GM21423 (cell line): Measurements from ENCODE around the gene SGCE.
"Not testable (repeated sequence)": the region's sequence is repeated elsewhere in the genome, so short reads cannot be mapped to it uniquely, and the experiment has no call there.

ENCODE experiments used
- ATAC-seq: cut with Tn5 transposase; IDR thresholded peaks from one replicate; pipeline ENCODE4 v1.9.1; 2021; ENCODE audit warnings: mild to moderate bottlenecking, moderate library complexity; ENCODE audit not compliant: unreplicated experiment

Gene SGCE

DNA sequence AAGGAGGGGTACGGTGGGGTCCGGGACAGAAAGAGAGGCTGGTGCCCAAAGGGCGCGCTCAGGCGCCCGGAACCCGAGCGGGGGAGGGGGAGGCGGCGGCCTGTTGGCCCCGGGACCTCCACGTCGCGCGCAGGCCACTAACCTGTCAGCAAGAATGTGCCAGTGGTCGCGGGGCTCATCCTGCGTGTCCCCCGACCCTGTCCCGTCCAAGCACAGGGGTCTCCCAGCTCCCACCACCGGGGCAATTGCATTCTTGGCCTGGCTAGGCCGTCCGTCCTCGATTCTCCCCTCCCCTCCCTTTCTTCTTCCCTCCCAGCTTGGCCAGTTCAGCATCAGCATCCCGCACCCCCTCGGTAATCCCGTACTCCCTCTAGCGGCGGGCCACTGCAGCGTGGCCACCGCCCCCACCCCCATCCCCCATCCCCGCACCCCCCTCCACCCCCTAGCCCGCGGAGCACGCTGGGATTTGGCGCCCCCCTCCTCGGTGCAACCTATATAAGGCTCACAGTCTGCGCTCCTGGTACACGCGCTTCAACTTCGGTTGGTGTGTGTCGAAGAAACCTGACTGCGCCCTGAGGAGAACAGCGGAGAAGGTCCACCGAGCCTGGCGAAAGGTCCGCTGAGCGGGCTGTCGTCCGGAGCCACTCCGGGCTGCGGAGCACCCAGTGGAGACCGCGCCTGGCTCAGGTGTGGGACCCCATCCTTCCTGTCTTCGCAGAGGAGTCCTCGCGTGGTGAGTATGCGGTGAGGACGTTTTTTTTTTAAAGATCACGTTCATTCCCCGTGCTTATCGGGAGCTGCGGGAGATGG lies at the start of gene SGCE:
TSS of gene SGCE (minus strand) at position 286 of the 810 bp plus-strand sequence. CDS start at position 251, 35 bp downstream.
- peak; percentile 15 for ATAC-seq

- not testable (repeated sequence) for ATAC-seq
Measured at GRCh38 chr7:94705155-94706021, 49.5 kb upstream of the SGCE start.

GRCh38 chr7:94701555-94701973 lies 45.6 kb upstream of the SGCE start:
- ATAC-seq: no peak

DNA sequence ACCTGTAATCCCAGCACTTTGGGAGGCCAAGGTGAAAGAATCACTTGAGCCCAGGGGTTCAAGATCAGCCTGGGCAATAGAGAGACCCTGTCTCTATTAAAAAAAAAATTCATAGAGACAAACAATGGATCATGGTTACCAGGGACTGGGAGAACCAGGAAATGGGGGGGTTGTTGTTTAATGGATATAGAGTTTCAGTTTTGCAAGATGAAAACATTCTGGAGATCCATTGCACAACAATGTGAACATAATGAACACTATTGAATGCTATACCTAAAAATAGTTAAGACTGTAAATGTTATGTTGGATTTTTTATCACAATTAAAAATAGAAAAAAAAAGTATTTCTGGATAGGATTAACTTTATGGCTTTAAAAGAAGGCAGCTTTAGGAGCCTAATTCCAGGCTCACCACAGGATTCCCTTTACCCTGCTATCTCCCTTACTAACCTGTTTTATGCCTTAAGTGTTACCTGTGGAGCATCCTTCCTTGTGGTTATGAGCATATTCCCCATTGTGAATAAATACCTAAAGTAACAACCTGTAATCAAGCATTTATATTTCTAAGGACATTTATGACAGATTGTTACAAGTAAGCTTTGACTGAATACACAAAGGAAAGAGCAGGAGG lies 45.1 kb upstream of the SGCE start:
- no peak for ATAC-seq

DNA sequence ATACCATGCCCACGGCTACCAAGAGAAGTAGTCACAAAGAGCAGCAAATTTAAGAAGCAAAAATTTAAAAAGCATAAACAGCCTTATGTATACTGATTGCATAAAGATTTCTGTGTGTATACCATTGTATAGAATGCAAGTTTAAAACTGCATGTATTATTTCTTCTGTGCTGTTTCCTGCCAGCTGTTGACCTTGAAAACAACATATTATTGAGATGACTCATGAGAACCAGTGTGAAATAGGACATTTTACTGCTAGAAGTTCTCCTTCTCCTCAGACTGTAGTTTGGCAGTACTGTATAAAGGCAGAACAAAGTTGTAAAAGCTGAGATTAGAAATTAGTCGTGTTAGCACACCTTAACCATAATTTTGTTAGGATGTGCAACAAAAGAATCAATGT lies 42.3 kb upstream of the SGCE start:
- ATAC-seq: no peak

- no peak for ATAC-seq
Measured at GRCh38 chr7:94697035-94697974, 41.4 kb upstream of the SGCE start.

DNA sequence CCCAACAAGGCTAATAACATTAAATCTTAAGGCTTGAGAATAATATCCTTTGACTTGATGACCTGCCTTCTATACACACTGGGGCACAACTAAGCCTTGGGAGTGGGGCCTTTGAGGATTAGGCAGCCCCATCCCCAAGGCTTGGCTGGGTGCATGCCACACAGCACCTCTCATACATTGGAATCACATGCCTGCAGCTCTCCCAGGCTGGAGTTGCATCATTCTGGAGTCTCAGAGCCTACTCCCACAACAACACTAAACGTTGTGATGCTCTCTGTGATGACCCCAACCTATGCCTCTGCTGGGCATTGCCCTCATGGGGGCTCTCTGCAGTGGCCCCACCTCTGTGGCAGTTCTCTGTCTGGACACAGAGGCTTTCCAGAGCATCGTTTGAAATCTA lies 31.9 kb upstream of the SGCE start:
- ATAC-seq: no peak

DNA sequence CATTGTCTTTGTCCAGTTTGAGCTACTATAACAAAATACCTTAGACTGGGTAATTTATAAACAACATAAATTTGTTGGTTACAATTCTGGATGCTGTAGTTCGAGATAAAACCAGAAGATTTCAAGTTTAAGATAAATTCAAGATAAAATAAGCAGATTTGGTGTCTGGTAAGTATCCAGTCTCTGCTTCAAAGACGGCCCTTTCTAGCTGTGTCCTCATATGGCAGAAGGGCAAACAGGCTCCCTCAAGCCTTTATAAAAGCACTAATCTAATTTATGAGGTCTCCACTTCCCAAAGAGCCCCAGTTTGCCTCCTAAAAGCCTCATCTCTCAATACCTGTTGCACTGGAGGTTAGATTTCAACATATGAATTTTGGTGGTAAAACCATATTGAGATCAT lies 31.1 kb upstream of the SGCE start:
- no peak for ATAC-seq

GRCh38 chr7:94683066-94683465 lies 27.1 kb upstream of the SGCE start:
- no peak for ATAC-seq

GRCh38 chr7:94679358-94679757 lies 23.4 kb upstream of the SGCE start:
- ATAC-seq: no peak

- no peak for ATAC-seq
Measured at GRCh38 chr7:94676431-94676830, 20.5 kb upstream of the SGCE start.

DNA sequence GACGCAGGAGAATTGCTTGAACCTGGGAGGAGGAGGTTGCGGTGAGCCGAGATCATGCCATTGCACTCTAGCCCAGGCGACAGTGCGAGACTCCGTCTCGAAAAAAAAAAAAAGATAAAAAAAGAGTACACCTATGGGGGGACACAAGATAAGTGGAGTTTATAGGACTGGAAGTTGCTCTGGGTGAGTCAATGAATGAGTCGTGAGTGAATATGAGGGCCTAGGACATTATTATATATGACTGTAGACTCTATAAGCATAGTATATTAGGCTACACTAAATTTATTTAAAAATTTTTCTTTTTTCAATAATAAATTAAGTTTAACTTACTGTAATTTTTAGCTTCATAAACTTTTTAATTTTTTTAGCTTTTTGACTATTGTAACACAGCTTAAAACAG lies 19.4 kb upstream of the SGCE start:
- ATAC-seq: no peak

DNA sequence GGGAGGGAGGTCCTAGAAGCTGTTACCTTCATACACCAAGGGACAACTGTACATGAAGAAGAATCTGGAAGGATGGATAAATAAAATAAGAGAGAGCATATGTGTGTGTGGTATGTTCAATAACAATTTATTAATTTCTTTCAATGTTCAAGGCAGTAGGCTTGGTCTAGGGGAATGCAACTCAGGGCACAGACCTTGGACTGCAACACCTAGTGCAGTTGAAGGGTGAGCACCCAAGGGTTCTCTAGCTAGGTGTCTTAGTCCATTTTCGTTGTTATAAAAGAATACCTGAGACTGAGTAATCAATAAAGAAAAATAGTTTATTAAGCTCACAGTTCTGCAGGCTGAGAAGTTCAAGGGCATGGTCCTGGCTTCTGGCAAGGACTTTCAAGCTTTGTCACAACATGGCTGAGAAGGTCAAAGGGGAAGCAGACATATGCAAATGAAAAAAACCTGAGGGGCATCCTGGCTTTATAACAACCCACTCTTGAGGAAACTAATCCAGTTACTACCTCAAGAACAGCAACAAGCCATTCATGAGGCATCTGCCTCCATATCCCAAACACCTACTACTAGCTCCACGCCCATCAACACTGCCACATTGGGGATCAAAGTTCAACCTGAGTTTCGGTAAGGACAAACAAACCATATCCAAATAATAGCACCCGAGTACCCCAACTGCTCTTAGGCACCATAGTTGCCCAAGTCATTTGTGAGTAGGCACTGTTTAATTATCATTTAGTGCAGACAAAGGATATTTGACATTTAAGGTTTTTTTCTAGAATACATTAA lies 15.7 kb upstream of the SGCE start:
- ATAC-seq: no peak

DNA sequence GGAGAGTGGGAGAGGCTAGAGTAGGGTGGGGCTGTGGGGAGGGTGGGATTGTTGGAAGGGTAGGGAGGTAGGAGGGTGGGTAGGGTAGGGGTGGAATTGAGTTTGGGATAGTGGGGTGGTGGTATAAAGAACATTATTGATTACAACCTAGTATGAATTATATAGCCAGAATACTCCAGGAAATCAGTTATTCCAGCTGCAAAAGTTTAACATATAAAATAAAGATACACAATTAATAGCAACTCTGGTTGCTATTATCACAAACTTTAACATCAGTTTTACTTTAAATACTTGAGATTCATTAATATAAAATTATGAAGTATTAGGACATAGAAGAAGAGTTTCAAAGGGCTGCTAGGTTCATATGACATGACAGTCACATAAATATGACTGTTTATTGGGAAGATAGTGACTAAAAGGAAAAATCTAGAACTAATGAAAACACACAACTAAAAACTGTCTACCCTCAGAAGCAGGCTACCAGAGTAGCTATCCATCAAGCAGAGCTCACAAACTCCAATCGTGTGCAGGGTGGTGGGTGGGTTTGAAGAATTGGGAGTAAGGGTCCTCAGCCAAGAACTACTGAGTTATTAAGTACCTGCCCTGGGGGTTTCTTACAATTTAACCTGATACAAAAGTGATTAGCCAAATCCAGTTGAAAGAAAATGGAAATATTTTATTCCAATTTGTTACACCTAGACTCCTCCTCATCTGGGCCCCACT lies 14.0 kb upstream of the SGCE start:
- no peak for ATAC-seq

- ATAC-seq: no peak
Measured at GRCh38 chr7:94666879-94667587, 11.1 kb upstream of the SGCE start.

DNA sequence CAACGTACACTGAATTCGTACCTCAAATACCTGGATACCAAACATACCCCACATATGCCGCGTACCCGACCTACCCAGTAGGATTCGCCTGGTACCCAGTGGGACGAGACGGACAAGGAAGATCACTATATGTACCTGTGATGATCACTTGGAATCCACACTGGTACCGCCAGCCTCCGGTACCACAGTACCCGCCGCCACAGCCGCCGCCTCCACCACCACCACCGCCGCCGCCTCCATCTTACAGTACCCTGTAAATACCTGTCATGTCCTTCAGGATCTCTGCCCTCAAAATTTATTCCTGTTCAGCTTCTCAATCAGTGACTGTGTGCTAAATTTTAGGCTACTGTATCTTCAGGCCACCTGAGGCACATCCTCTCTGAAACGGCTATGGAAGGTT lies 9.5 kb upstream of the SGCE start:
- no peak for ATAC-seq

- no peak for ATAC-seq
Measured at GRCh38 chr7:94664023-94664422, 8.1 kb upstream of the SGCE start.

- ATAC-seq: no peak
Measured at GRCh38 chr7:94662548-94662947, 6.6 kb upstream of the SGCE start.
